Measurements from ENCODE around the gene EPHA8. TPM values are rescaled to one million over a fixed set of nuclear protein-coding genes. Genes with fewer than 3 reads are reported as not detected.

Gene EPHA8
- polyA plus RNA-seq, 2 of the 4 experiments (the other 2 are of a cell fraction) = not detected

DNA sequence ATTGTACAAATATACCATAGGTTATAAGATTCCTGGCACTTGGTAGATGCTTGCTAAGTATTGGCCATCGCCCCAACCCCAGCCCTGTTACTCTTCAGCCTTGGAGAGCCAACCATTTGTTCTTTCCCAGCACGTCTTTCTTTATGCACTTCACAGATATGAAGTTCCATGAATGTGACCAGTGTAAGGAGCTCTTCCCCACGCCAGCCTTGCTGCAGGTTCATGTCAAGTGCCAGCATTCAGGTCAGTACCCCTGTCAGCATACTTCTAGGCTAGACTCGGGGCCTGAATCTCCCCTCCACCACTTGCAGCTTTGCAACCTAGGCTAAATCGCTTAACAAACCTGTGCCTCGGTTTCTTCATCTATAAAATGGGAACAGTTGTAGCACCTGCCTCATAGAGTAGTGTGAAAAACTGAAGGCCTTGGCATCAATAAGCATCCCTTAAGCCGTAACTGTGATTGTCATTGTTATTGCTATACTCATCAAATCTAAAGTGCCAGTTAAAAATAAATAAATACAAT lies 41.0 kb upstream of the EPHA8 start:
- no peak for FAIRE-seq
- TF ChIP-seq MAZ (IDR thresholded peaks at IDR 0.05; ENCODE audit: borderline replicate concordance, low read depth, low read length) = no peak
- TF ChIP-seq, protein P1, sequence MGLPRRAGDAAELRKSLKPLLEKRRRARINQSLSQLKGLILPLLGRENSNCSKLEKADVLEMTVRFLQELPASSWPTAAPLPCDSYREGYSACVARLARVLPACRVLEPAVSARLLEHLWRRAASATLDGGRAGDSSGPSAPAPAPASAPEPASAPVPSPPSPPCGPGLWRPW (IDR thresholded peaks at IDR 0.05) = no peak
- no peak for TF ChIP-seq HOXB5 (CRISPR knock-in tag; IDR thresholded peaks at IDR 0.05)
- no peak for TF ChIP-seq ZNF302 (CRISPR knock-in tag; IDR thresholded peaks at IDR 0.05)
- no peak for TF ChIP-seq CBX8 (IDR thresholded peaks at IDR 0.05)
- no peak for TF ChIP-seq MAFK (IDR thresholded peaks at IDR 0.05; ENCODE audit: partially characterized antibody)
- no peak for TF ChIP-seq EP300 (IDR thresholded peaks at IDR 0.05)
- TF ChIP-seq, protein P2, sequence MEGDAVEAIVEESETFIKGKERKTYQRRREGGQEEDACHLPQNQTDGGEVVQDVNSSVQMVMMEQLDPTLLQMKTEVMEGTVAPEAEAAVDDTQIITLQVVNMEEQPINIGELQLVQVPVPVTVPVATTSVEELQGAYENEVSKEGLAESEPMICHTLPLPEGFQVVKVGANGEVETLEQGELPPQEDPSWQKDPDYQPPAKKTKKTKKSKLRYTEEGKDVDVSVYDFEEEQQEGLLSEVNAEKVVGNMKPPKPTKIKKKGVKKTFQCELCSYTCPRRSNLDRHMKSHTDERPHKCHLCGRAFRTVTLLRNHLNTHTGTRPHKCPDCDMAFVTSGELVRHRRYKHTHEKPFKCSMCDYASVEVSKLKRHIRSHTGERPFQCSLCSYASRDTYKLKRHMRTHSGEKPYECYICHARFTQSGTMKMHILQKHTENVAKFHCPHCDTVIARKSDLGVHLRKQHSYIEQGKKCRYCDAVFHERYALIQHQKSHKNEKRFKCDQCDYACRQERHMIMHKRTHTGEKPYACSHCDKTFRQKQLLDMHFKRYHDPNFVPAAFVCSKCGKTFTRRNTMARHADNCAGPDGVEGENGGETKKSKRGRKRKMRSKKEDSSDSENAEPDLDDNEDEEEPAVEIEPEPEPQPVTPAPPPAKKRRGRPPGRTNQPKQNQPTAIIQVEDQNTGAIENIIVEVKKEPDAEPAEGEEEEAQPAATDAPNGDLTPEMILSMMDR (IDR thresholded peaks at IDR 0.05) = no peak
- TF ChIP-seq CBX2 (IDR thresholded peaks at IDR 0.05; ENCODE audit: borderline replicate concordance, low read depth) = no peak
- TF ChIP-seq FOSB (CRISPR knock-in tag; IDR thresholded peaks at IDR 0.05) = no peak
- TF ChIP-seq, protein P3, sequence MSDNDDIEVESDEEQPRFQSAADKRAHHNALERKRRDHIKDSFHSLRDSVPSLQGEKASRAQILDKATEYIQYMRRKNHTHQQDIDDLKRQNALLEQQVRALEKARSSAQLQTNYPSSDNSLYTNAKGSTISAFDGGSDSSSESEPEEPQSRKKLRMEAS (IDR thresholded peaks at IDR 0.05) = no peak
- no peak for TF ChIP-seq NR3C1 (IDR thresholded peaks at IDR 0.05)
- no peak for TF ChIP-seq NFE2L2 (conservative IDR thresholded peaks at IDR 0.05; ENCODE audit: low read length)
- TF ChIP-seq SREBF2 (IDR thresholded peaks at IDR 0.05) = no peak
- TF ChIP-seq RARB (CRISPR knock-in tag; IDR thresholded peaks at IDR 0.05) = no peak
- no peak for TF ChIP-seq NPAS2 (CRISPR knock-in tag; IDR thresholded peaks at IDR 0.05; ENCODE audit: borderline replicate concordance)
- TF ChIP-seq, protein P4, sequence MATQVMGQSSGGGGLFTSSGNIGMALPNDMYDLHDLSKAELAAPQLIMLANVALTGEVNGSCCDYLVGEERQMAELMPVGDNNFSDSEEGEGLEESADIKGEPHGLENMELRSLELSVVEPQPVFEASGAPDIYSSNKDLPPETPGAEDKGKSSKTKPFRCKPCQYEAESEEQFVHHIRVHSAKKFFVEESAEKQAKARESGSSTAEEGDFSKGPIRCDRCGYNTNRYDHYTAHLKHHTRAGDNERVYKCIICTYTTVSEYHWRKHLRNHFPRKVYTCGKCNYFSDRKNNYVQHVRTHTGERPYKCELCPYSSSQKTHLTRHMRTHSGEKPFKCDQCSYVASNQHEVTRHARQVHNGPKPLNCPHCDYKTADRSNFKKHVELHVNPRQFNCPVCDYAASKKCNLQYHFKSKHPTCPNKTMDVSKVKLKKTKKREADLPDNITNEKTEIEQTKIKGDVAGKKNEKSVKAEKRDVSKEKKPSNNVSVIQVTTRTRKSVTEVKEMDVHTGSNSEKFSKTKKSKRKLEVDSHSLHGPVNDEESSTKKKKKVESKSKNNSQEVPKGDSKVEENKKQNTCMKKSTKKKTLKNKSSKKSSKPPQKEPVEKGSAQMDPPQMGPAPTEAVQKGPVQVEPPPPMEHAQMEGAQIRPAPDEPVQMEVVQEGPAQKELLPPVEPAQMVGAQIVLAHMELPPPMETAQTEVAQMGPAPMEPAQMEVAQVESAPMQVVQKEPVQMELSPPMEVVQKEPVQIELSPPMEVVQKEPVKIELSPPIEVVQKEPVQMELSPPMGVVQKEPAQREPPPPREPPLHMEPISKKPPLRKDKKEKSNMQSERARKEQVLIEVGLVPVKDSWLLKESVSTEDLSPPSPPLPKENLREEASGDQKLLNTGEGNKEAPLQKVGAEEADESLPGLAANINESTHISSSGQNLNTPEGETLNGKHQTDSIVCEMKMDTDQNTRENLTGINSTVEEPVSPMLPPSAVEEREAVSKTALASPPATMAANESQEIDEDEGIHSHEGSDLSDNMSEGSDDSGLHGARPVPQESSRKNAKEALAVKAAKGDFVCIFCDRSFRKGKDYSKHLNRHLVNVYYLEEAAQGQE (IDR thresholded peaks at IDR 0.05) = no peak

DNA sequence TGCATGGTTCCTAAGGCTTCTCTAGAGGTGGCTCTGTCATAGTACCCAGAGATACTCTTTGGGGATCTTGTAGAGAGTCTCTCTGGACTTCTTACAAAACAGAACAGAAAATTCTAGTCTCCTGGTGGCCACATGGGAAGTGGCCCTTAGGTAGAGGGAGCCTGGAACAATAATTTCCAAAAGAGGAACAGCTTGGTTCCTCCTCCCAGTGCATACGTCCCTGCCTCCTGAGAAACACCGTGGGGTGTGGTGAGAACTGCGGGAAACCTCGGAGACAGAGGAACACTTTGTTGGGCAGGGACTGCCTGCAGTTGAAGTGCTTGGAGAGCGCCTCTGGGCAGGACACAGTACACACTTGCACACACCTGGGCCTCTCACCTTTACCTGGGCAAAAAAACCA lies 38.8 kb upstream of the EPHA8 start:
- ATAC-seq = no peak
- no peak overlapping the region for H3K27ac ChIP-seq
- no peak for FAIRE-seq
- ChIA-PET POLR2A (no interaction called here), CTCF (interaction anchor here (1.3 kb wide), 1 partner anchor 406 kb away, joined by 3 read pairs; no protein-coding TSS in a partner anchor)
- 100% methylated on average over 5 of the region's 5 CpGs for WGBS (ENCODE audit: missing lambda C conversion rate)
- no peak for DNase-seq (ENCODE audit: low read depth in 1 of 2, low spot score in 1 of 2)
- H3K4me2 ChIP-seq = no peak overlapping the region
- no peak for TF ChIP-seq KDM5A (IDR thresholded peaks at IDR 0.05)
- no peak for TF ChIP-seq RAD21 (conservative IDR thresholded peaks at IDR 0.05 in 1 of 2, IDR thresholded peaks at IDR 0.05 in 1 of 2)
- TF ChIP-seq ZC3H11A (IDR thresholded peaks at IDR 0.05) = no peak
- no peak overlapping the region for H3K4me3 ChIP-seq
- no peaks in the 10 kb centered on the region for H3K9me3 ChIP-seq
- no peaks in the 10 kb centered on the region for H3K4me1 ChIP-seq

More for the DNA sequence above, 41.0 kb upstream of the EPHA8 start:
- Histone ChIP-seq H3K4me1 (no peaks in the 10 kb centered on the region), H3K4me2 (no peak overlapping the region), H3K27ac (no peak overlapping the region), H3K9me3 (no peaks in the 10 kb centered on the region), H3K4me3 (no peak overlapping the region)
- ChIA-PET POLR2A (no interaction called here), CTCF (interaction anchor here (0.8 kb wide), 1 partner anchor 20 kb away, joined by 3 read pairs; no protein-coding TSS in a partner anchor)
- 92% methylated on average over 7 of the region's 7 CpGs for WGBS (ENCODE audit: missing lambda C conversion rate)
- ATAC-seq (no peak), DNase-seq (ENCODE audit: low read depth in 1 of 2, low spot score in 1 of 2) (no peak)
